Lower leg skin (tissue), 3 donors: ENCODE data around the gene HELT.

Source experiments
- CTCF ChIP-seq, 3 donors: fragments of 450-650 bp; IDR thresholded peaks; one replicate each; pipeline ENCODE4 v1.5.1; 2016; ENCODE audit warnings: antibody characterized with exemption in 3 of 3, mild to moderate bottlenecking in 3 of 3, moderate library complexity in 2 of 3
- POLR2A ChIP-seq, 2 donors: fragments of 450-650 bp; IDR thresholded peaks; one replicate each; pipeline ENCODE4 v1.6.1; 2016 to 2017; ENCODE audit warnings: antibody characterized with exemption in 2 of 2, mild to moderate bottlenecking in 1 of 2, moderate library complexity in 1 of 2

- TF ChIP-seq CTCF (IDR thresholded peaks at IDR 0.05) = no peak
- no peak for TF ChIP-seq POLR2A (IDR thresholded peaks at IDR 0.05)
These were observed 22.2 kb downstream of the HELT start for GRCh38 chr4:185040523-185040922.
